KG1 (cell line): ENCODE results near the gene CD302.
"Not testable (repeated sequence)": the region's sequence is repeated elsewhere in the genome, so short reads cannot be mapped to it uniquely, and the experiment has no call there.

ENCODE experiments used
- DNase-seq: peaks from one replicate; lab custom pipeline; 2025; lab: John Stamatoyannopoulos, UW

Gene CD302

DNA sequence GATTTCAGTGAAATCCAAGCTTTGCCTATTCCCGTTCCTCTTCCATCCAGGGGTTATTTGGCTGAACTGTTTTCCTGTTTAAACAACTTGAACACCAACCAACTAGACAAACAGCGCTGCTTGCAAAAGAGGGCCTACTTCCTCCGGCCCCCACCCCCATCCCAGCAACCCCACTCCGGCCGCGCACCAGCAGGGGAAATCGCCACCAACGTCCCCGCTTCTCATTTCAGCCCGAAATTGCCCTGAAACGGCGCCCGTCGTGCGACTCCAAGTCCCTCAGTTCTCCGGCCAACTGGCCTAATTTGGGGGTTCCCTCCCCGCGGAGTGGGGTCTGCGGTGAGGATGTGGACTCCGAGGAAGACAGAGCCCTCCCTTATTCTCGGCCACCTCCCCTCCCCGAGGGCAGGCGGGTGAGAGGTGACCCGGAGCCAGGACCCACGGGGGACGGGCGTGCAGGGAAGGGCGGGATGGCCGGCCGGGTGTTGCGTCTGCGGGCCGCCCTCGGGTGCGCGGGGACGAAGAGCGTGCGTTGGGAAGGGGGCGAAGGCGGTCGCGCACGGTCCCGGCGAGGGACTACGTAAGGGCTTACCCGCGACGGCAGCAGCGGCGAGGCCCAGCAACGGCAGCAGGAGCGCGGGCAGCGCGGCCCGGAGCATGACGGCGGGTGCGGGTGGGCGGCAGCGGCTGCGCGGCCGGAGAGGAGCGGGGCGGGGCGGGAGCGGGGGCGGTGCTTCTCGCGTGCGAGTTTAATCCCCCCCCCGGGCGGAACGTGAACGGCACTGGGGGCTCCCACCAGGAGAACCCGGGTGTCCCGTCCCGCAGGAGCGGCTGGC is at the start of gene CD302:
Gene CD302 (minus strand): TSS at position 666 of the 833 bp plus-strand sequence. CDS start 10 bp downstream, at position 656.
- DNase-seq = peak; percentile 49

DNA sequence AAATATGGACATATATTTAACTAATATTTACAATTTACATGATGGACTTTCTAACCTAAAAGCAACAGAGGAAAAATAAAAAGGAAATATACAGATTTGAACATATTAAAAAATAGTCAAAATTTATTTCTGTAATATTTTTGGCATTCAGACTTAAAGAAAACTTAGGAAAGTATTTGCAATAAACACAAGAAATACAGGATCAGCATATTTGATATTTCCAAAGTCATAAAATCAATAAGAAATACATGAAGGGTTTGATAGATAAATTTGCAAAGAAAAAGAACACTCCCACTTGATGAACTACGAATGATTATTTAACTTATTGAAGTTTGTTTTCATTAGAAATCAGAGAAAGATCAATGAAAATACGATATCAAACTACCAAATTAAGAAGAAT is 48.6 kb upstream of the CD302 start:
- no peak for DNase-seq

DNA sequence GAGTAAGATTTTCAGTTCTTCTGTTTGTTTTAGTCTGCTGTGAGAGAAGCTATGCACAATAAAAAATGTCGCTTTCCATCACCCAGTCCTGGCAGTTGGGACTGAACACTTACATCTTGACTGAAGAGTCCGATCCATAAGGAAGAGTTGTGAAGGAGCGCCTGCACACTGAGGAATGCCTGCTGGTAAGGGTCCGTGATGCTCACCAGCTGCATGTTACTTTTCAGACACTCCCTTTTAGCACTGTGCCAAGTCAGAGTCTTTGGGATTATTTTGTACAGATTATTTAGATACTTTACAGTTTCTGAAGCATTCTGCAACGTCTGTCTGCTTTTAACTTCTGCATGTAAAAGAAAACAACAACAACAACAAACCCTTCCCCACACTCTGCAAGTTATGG is 42.6 kb upstream of the CD302 start:
- no peak for DNase-seq

- DNase-seq = no peak
Measured at GRCh38 chr2:159832858-159833257, 34.9 kb upstream of the CD302 start.

DNA sequence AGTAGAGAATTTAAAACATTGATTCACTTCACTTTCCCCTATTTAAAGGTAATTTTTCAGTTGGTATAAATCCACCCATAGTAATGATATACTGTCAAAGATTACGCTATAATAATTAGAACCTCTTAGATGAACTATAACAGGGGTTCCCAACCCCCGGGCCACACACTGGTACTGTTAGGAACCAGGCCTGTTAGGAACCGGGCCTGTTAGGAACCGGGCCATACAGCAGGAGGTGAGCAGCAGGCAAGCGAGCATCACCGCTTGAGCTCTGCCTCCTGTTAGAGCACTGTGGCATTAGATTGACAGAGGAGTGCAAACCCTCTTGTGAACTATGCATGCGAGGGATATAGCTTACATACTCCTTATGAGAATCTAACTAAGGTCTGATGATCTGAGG is 34.0 kb upstream of the CD302 start:
- no peak for DNase-seq

GRCh38 chr2:159829376-159829775 is 31.4 kb upstream of the CD302 start:
- no peak for DNase-seq

- no peak for DNase-seq
Measured at GRCh38 chr2:159828738-159829137, 30.7 kb upstream of the CD302 start.

- not testable (repeated sequence) for DNase-seq
Measured at GRCh38 chr2:159822478-159822833, 24.4 kb upstream of the CD302 start.

- DNase-seq = not testable (repeated sequence)
Measured at GRCh38 chr2:159821775-159822477, 23.9 kb upstream of the CD302 start.

GRCh38 chr2:159818940-159819339 is 20.9 kb upstream of the CD302 start:
- DNase-seq = no peak

GRCh38 chr2:159817283-159817682 is 19.3 kb upstream of the CD302 start:
- no peak for DNase-seq

DNA sequence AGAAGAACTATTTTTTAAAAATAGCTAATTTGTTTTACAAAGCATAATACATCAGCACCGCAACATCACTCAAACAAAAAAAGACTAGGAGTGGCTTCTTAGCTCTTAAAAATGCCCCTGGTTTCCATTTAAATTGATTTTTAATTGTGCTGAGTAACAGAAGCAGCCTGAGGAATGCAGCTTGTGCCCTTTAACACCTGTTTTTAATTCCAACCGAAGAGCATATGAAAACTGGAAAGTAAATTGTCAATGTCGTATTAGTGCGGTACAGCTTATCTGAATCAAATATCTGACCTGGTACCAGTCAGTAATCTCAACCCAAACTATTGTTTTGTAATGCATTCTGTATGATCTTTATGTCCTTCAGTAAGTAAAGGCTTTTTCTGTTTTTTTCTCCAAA is 13.2 kb upstream of the CD302 start:
- no peak for DNase-seq

- DNase-seq = no peak
Measured at GRCh38 chr2:159808032-159808425, 10.0 kb upstream of the CD302 start.

- DNase-seq = no peak
Measured at GRCh38 chr2:159807183-159808031, 9.4 kb upstream of the CD302 start.

GRCh38 chr2:159804941-159805340 is 6.9 kb upstream of the CD302 start:
- no peak for DNase-seq

- no peak for DNase-seq
Measured at GRCh38 chr2:159803235-159803962, 5.4 kb upstream of the CD302 start.

GRCh38 chr2:159802673-159803072 is 4.7 kb upstream of the CD302 start:
- no peak for DNase-seq

GRCh38 chr2:159799833-159800232 is 1.8 kb upstream of the CD302 start:
- DNase-seq = no peak

- no peak for DNase-seq
Measured at GRCh38 chr2:159798376-159798725, 343 bp upstream of the CD302 start.

DNA sequence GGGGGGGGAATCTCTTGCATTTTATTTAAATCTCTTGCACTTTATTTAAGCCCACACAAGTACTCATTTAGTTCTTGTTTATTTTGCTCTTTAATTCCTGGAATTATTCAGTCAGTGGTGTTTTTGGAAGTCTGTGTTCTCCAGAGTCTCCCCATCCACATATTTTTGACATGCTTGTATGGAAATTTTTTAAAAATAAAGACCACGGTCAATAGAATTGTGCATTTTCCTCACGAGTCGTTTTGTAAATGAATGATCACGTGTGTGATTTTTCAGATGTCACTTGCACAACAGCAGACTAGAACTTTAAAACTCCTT is 824 bp downstream of the CD302 start:
- no peak for DNase-seq

DNA sequence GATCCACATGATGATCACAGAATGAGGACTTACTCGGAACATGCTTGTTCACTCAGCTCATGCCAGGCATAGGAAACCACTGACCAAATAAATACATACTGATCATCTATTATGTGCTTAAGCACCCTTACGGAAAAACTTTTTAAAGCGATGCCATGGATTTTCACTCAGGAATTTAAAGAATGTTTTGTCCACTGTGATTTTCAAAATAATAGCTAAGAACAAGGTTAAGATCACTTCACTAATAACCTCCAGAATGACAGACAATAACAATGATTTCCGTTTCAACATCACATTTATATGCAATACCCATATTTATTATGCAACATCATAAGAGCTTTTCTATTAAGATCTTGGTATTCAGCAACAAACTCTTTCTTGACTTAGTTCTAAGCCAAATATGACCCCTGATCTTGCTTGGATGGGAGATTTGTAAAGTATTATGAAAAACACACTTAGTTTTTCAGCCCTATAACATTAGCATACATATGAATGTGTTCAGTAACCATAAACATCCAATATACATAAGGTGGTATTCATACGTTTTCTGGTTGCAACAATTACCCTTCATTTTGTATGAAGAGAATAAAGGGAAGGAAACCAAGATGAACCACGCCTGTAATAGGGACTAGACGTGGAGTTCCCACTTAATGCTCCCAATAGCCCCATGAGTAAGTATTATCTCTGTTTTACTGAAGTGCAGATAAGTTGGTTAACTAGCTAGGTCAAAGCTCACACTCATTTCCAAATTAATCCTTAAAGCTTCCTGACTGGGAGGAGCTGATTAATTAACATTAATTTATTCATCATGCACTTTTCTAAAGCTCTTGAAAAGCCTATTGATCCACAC is 1.9 kb downstream of the CD302 start:
- DNase-seq = no peak
